GM21786 (cell line): ENCODE results near the gene DIP2C.
"Not testable (repeated sequence)": the region's sequence is repeated elsewhere in the genome, so short reads cannot be mapped to it uniquely, and the experiment has no call there.

Source experiments
- ATAC-seq: cut with Tn5 transposase; IDR thresholded peaks from one replicate; pipeline ENCODE4 v1.9.1; 2021; ENCODE audit not compliant: unreplicated experiment

DIP2C gene

GRCh38 chr10:396535-397220 lies 292.8 kb downstream of the DIP2C start:
- no peak for ATAC-seq

- no peak for ATAC-seq
Measured at GRCh38 chr10:396107-396506, 293.4 kb downstream of the DIP2C start.

GRCh38 chr10:395665-396064 lies 293.8 kb downstream of the DIP2C start:
- ATAC-seq = no peak

- not testable (repeated sequence) for ATAC-seq
Measured at GRCh38 chr10:394439-395101, 294.9 kb downstream of the DIP2C start.

GRCh38 chr10:393787-394438 lies 295.6 kb downstream of the DIP2C start:
- no peak for ATAC-seq

- ATAC-seq = no peak
Measured at GRCh38 chr10:393106-393745, 296.2 kb downstream of the DIP2C start.

- ATAC-seq = no peak
Measured at GRCh38 chr10:392705-393037, 296.8 kb downstream of the DIP2C start.

- no peak for ATAC-seq
Measured at GRCh38 chr10:391847-392704, 297.4 kb downstream of the DIP2C start.

GRCh38 chr10:391305-391704 lies 298.2 kb downstream of the DIP2C start:
- ATAC-seq = no peak

GRCh38 chr10:390449-391100 lies 298.9 kb downstream of the DIP2C start:
- ATAC-seq = no peak

- ATAC-seq = no peak
Measured at GRCh38 chr10:389836-390448, 299.5 kb downstream of the DIP2C start.

GRCh38 chr10:389261-389790 lies 300.1 kb downstream of the DIP2C start:
- ATAC-seq = no peak

GRCh38 chr10:388661-389045 lies 300.8 kb downstream of the DIP2C start:
- ATAC-seq = no peak

- no peak for ATAC-seq
Measured at GRCh38 chr10:387909-388660, 301.4 kb downstream of the DIP2C start.

GRCh38 chr10:387593-387891 lies 301.9 kb downstream of the DIP2C start:
- no peak for ATAC-seq

- no peak for ATAC-seq
Measured at GRCh38 chr10:386771-387592, 302.5 kb downstream of the DIP2C start.

GRCh38 chr10:385571-386300 lies 303.7 kb downstream of the DIP2C start:
- no peak for ATAC-seq
